ENCODE results near the gene CEP70.
"Not testable (repeated sequence)": the region's sequence is repeated elsewhere in the genome, so short reads cannot be mapped to it uniquely, and the experiment has no call there.

CEP70 gene, protein sequence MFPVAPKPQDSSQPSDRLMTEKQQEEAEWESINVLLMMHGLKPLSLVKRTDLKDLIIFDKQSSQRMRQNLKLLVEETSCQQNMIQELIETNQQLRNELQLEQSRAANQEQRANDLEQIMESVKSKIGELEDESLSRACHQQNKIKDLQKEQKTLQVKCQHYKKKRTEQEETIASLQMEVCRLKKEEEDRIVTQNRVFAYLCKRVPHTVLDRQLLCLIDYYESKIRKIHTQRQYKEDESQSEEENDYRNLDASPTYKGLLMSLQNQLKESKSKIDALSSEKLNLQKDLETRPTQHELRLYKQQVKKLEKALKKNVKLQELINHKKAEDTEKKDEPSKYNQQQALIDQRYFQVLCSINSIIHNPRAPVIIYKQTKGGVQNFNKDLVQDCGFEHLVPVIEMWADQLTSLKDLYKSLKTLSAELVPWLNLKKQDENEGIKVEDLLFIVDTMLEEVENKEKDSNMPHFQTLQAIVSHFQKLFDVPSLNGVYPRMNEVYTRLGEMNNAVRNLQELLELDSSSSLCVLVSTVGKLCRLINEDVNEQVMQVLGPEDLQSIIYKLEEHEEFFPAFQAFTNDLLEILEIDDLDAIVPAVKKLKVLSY

DNA sequence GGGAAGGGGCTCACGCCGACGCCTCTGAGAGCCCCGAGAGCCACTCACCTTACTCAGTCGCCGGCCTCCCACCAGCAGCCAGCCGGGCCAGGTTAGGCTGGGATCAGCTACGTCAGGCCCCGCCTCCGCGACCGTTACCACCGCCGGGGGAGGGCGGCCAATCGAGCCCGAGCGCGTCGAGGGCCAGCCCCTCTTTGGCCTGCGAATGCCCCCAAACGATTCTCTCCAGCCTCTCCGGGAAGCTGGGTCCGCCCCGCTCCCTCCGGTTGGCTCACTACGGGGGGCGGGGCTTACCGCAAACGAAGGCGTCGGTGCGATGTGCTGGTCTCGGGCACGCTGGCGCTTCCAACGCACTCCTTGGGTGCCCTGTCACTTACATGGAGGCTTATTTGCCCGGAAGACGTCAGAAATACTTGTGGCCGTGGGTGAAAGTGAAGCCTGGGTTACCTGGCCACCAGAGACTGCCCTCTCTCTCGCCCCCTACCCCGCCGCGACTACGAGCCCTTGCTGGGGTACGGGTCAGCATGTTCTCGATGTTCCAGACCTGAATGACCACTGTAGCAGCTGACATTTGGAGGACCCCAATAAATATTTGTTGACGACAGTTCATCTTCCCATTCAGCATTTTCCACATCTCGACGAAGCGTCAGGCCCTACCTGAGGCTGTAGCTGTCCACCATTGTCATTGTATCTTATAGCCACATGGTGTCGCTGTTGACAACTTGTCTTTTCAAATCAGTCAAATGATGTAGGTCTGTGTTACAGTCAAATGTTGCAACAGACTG, at the start of gene CEP70:
Gene CEP70 (minus strand): TSS at position 111 of the 785 bp plus-strand sequence. CDS start 21,333 bp downstream, outside the sequence.
- peak; percentile 97 for DNase-seq

DNA sequence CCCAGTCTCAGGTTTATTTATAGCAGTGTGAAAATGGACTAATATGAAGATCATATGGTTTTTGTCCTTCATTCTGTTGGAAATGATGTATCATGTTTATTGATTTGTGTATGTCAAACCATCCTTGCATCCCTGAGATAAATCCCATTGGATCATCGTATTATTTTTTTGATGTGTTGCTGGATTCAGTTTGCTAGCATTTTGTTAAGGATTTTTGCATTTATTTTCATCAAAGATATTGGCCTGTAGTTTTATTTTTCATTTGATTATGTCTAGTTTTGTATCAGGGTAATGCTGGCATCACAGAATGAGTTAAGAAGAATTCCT, 48.8 kb upstream of the CEP70 start:
- DNase-seq = no peak

DNA sequence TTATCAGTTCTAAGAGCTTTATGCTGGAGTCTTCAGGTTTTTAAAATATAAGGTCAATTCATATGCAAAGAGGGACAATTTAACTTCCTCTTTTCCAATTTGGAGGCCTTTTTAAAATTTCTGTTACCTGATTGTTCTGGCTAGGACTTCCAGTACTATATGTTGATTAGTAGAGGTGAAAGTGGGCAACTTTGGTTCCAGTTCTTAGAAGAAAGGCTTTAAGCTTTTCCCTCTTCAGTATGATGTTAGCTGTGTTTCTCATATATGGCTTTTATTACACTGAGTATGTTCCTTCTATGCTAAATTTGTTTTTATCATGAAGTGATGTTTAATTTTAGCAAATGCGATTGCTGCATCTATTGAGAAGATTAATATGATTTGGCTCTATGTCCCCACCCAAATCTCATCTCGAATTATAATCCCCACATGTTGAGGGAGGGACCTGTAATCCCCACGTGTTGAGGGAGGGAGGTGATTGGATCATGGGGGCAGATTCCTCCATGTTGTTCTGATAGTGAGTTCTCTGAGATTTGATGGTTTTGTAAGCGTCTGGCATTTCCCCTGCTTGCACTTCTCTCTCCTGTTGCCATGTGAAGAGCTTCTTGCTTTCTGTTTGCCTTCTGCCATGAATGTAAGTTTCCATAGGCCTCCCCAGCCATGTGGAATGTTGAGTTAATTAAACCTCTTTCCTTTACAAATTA, 48.3 kb upstream of the CEP70 start:
- DNase-seq = no peak

DNA sequence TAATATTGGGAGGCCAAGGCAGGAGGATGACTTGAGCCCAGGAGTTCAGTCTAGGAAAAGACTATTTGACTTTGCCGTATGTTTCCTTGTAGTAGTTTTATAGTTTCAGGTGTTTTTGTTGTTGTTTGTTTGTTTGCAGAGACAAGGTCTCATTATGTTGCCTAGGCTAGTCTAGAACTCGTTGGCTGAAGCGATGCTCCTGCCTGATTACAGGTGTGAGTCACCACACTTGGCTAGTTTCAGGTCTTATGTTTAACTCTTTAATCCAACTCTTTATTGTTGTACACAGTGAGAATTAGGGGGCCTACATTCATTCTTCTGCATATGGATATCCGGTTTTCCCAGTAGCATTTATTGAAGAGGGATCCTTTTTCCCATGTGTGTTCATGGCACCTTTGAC, 46.5 kb upstream of the CEP70 start:
- no peak for DNase-seq

DNA sequence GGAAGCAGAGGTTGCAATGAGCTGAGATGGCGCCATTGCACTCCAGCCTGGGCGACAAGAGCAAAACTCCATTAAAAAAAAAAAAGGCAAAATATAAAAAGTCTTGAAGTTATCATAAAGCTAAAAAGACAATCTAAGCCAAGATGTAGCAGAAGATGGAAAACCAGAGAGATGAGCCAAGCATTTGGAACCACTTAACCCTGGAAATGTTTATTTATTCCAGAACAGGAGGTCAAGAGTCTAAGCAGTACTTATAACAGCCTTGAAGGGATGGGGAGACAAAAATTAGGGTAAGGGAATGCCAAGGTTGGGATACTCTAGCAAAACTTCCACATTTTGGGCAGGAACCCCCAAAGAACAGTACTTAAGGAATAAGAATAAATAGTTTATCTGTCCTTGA, 44.6 kb upstream of the CEP70 start:
- DNase-seq = no peak

DNA sequence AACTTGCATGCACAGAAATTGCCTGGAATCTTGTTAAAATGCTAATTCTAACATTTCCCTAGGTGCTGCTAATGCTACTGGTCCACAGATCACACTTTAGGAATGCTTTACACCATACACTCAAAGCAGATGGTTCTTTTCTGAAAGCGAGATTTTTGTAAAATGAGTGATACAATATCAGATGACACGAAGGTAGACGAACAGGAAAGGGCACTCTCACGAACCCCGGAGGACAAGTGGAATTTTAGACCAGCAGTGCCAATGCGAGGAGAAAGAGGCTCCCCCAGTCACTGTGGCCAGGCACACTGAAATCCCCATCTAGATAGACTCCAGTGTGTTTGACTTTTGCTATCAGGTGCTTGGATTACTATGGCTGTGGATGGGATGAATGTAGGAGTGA, 35.5 kb upstream of the CEP70 start:
- no peak for DNase-seq

DNA sequence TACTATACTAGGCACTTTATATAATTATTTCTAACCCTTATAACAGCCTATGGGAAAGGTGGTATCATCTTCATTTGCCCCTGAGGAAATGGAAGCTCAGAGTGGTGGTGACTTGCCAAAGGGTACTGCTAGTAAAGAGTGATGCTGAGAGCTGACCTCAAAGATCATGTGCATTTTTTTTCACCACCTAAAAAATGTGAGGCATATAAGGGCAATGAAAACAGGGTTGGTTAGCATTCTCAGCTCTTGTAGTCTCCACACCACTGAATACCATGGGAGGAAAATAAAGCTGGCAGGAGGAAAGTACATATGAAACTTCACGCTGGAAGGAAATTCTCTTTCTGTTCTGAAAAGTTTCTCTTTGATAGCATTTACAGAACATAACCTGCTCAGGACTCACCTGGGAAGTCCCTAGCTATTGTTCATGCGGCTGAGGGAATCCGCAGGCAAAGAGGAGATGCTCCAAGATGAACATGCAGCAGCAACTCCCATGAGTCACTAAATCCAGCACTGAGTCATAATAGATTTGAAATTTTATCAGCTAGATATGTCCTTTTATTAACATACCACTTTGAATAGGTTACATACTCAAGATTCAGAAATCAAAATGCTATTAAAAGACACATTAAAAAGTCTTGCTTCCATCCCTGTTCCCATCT, 31.8 kb upstream of the CEP70 start:
- no peak for DNase-seq

DNA sequence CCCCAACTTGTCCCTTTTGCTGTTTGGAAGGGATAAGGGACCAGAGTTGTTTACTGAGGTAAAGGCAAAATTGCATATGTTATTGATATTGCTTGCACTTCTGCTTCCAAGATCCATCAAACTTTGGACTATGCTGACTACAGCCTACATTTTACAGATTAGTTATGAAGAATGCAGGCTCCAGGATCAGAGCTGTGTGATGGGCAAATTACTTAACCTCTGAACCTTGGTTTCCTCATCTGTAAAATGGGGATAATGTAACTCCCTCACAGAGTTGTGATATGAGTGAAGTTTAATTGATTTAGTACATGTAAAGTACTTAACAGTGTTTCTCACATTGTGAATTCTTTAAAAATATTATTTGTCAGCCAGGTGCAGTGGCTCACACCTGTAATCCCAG, 30.5 kb upstream of the CEP70 start:
- no peak for DNase-seq

DNA sequence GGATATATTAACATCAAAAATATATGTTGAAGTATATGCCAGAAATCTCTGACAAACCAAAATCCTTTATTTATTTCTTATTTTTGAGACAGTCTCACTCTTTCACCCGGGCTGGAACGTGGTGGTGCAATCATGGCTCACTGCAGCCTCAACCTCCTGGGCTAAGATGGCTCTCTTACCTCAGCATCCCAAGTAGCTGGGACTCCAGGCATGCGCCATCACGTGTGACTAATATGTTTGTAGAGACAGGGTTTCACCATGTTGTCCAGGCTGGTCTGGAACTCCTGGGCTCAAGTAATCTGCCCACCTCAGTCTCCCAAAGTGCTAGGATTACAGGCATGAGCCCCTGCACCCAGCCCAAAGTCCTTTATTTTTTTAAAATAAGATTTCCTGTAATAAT, 26.4 kb upstream of the CEP70 start:
- no peak for DNase-seq

DNA sequence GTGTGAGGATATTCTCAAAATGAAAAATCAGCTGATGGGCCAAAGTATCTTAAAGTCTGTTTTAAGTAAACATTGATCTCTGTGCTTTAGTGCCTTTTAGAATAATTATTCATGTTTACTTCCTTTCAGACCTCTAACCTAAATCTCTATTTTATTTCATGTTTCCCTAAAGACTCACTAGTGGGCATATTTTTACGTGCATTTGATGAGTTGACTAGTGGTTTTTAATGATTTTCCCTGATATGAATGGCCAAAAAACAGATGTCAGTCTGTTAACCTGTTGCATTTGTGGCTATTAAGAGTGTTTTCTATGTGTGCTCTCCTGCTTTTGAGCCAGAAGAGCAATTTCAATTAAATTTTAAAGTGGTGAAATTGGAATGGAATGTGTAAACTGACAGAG, 21.4 kb upstream of the CEP70 start:
- DNase-seq = no peak

DNA sequence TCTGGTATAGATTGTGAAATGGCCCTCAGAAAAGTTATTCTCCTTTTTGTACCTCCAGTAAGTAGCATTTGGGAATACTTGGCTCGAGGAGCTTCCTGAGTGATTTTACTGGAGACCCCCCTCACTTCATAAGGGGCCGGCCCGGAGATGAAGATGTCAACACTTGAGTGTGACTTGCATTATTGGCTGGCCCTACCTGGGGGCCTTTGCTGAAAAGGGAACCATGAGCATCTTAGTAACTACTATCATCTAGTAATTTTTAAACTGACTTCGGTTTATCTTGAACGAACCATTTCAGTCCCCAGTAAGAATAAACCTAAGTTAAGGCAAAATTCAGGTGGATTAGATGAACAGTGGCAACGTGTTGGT, 15.8 kb upstream of the CEP70 start:
- DNase-seq = no peak

DNA sequence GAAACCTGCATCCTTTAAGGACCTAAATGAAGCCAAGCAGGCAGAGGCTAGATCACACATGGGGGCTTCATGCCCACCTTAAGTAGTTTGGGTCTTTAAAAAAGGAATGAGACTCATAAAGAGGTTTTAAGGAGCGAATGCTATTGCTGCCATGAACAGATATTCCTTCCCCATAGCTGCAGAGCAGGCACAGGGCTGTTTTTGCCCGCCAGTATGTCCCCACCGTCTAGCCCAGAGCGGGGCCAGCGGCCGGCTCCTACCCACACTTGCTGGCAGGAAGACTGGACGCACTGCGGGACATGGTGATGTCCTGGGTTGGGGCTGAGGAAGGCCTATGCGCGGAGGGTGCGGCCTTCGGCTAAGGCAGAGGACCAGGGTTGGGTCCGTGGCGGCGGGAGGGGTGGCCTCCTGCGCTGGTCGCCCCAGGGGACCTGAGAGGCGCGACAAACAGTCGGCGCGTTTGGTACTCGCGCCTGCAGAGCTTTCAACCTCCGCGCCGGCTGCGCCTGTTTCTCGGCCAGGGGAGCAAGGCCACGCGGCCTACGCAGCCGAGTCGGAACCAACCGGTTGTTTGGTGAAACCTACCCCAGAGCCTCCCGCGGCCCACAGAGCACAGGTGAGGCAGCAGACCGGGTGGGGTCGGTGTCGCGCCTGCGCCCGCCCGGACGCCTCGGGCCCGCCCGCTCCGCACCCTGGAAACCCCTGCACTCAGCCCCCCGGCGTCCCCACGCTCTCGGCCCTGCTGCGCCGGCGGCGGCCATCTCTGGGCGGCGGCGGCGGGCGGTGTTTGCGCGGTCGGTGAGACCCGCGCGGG, 14.5 kb upstream of the CEP70 start, which contains the start of gene FAIM:
Gene FAIM (plus strand): TSS at position 450 of the 814 bp plus-strand sequence. CDS start 10,956 bp downstream, outside the sequence.
- peak; percentile 79 for DNase-seq

DNA sequence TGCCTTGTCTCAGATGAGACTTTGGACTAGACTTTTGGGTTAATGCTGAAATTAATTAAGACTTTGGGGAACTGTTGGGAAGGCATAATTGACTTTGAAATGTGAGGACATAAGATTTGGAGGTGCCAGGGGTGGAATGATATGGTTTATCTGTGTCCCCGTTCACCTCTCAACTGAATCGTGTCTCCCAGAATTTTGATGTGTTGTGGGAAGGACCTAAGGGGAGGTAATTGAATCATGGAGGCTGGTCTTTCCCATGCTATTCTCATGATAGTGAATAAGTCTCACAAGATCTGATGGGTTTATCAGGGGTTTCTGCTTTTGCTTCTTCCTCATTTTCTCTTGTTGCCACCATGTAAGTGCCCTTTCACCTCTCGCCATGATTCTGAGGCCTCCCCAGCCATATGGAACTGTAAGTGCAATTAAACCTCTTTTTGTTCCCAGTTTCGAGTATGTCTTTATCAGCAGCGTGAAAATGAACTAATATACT, 10.1 kb upstream of the CEP70 start:
- not testable (repeated sequence) for DNase-seq

DNA sequence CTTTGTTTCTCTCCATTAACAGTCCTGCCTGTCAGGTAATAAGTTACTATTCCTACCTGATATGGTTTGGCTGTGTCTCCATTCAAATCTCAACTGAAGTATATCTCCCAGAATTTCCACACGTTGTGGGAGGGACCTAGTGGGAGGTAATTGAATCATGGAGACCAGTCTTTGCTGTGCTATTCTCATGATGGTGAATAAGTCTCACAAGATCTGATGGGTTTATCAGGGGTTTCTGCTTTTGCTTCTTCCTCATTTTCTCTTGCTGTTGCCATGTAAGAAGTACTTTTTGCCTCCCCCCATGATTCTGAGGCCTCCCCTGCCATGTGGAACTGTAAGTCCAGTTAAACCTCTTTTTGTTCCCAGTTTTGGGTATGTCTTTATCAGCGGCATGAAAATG, 7.6 kb upstream of the CEP70 start:
- not testable (repeated sequence) for DNase-seq

DNA sequence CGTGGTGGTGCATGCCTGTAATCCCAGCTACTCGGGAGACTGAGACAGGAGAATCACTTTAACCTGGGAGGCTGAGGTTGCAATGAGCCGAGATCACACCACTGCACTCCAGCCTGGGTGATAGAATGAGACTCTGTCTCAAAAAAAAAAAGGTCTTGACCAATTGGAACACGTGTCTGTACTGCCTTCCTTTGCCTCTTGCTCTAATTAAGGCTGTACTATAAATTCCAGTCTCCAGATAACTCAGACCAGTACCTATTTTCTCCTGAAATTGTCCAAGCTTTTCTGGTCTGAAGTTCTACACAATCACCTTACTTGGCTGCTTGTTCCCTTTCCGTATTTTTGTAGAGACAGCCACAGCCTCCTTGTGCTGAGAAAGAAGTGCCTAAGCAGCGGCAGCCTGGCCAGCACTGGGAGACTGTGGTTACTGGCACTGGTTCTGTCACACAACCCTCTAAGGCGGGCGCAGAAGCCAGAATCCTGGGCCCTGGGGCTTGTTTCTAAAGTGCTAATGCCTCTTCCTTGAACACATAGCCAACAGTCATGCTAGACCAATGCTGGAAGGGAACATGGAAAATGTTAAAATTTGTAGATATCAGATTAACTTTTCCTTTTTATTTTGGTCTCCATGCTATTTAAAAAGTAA, 6.2 kb upstream of the CEP70 start:
- no peak for DNase-seq

DNA sequence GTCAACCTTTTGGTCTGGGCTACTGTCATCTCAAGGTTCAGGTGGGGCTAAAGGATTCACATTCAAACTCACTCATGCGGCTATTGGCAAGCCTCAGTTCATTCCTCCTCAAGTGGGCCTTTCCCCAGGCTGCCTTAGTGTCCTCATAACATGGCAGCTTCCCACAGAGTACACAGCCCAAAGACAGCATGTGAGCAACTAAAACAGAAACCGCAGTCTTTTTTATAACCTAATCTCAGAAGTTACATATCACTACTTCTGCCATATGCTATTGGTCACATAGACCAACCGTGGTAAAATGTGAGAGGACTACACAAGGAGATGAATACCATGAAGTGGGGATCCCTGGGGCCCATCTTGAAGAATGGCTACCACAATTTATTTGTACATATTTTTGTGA, 4.5 kb upstream of the CEP70 start:
- DNase-seq = no peak

DNA sequence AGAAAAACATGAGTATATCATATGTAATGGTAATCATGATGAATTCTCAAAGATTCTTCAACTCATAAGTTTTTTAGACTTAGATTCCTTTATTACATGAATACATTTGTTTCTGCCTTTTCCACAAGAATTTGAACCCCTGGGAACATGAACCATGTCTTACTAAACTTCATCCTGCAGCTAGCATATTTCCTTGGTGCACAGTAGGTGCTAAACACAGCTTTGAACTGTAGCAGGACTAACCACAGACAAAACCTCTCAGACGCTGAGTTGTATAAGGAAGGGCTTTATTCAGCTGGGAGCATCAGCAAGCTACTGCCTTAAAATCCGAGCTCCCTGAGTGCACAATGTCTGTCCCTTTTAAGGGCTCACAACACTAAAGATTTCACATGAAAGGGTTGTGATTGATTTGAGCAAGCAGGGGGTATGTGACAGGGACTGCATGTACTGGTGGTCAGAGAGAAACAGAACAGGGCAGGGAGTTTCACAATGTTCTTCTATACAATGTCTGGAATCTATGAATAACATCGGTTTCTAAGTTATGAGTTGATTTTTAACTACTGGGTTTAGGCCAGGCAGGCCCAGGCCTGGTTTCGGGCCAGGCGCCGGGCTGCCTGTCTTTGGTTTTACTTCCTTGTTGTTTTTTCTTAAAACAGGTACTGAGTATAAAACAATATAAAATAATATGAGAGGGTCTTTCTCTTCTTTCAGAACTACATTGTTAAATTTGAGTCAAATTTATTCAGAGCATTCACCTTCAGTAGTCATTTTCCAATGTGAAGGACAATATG, 3.3 kb upstream of the CEP70 start:
- not testable (repeated sequence) for DNase-seq

DNA sequence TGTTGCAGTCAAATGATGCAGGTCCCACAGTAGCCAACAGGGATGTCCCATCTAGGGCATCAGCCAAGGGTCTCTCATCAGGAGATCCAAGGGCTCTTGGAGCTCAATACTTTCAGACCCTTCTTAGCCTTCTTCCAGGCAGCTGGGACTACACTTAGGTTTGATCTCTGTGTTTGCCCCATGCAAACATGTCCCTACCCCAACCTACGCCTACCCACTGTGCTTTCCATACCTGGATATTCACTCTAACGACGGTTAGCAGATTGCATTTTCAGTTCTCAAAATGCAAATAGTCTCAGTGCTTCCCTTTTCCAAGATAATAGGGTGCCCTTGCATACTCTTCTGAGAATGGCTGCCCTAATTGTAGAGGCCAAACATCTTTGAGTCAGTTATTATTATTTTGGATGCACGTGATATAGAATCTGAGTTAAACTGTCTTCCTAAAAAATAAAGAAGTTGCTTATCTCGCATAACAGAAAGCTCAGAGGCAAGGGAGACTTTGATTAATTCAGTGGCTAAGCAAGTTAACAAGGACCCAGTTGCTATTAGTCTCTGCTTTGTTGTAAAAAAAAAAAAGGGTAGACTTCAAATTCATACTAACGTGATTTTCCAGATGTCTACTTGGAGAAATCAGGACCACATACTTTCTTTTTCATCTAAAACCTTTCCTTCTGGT, 1.0 kb upstream of the CEP70 start:
- DNase-seq = no peak

DNA sequence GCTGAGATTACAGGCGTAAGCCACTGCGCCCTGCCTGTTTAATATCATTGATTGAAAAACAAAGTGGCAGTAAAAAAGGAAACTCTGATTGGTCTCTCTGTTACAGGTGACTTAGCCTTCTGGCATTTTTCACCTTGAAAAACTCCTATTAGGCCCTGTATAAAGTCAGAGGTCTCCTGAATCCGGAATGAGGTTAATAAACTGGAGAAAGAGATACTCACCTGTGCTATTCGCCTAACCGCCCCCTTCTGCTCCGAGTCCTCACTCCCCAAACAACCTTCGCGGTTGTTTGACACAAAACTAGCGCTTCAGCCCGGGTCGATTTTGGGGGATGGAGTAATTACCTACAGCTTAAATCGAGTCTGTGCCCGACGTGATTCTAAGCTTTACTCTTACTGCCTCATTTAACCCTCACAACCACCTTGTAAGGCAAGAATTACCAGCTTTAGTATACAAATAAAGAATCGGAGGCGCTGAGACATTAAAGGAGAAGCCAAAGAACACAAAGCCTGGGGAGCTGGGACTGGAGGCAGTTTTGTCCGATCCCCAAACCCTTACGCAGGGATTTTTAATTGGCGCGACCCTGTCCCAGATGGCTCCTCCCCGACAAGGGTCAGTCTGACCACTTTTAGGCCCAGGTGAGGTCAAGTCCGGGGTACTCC, 441 bp downstream of the CEP70 start:
- peak; percentile 29 for DNase-seq
